ENCODE results near the gene PPP4R1.

- TF ChIP-seq CTCF (IDR thresholded peaks at IDR 0.05) (no peak), POLR2A (IDR thresholded peaks at IDR 0.05) (no peak)
Measured at GRCh38 chr18:9534844-9535243, 79.5 kb downstream of the PPP4R1 start.

All from esophagus squamous epithelium (tissue), 4 donors.